DOHH2 (cell line): ENCODE measurements around the gene SYT13.

Source experiments
- H3F3A ChIP-seq: fragments of 200-600 bp; sonication (generic), shearing (Covaris generic); 2 replicates; pipeline ENCODE4 v1.6.0; 2016; ENCODE audit warnings: antibody characterized with exemption, mild to moderate bottlenecking; ENCODE audit not compliant: control insufficient read depth, insufficient read depth
- H3K27ac ChIP-seq: fragments of 200-600 bp; sonication (generic); 2 replicates; pipeline ENCODE4 v1.5.1; 2014; ENCODE audit warnings: low read depth, mild to moderate bottlenecking, low read length, moderate library complexity
- H3K27me3 ChIP-seq: fragments of 200-600 bp; sonication (generic); 2 replicates; pipeline ENCODE4 v1.6.1; 2014; ENCODE audit warnings: mild to moderate bottlenecking, low read length, mixed read lengths; ENCODE audit not compliant: control insufficient read depth
- H3K36me3 ChIP-seq: fragments of 200-600 bp; sonication (generic); 2 replicates; pipeline ENCODE4 v1.6.1; 2014; ENCODE audit warnings: mild to moderate bottlenecking, low read length, moderate library complexity, mixed read lengths; ENCODE audit not compliant: control insufficient read depth
- H3K4me1 ChIP-seq: fragments of 200-600 bp; sonication (generic); 2 replicates; pipeline ENCODE4 v1.6.1; 2014; ENCODE audit warnings: mild to moderate bottlenecking, low read length, mixed read lengths; ENCODE audit not compliant: control insufficient read depth
- H3K4me2 ChIP-seq: fragments of 200-600 bp; sonication (generic); 2 replicates; pipeline ENCODE4 v1.6.0; 2014; ENCODE audit warnings: mild to moderate bottlenecking, low read length, moderate library complexity
- H3K4me3 ChIP-seq: fragments of 200-600 bp; sonication (generic); 2 replicates; pipeline ENCODE4 v1.5.1; 2014; ENCODE audit warnings: mild to moderate bottlenecking, low read length, mixed read lengths
- H3K79me2 ChIP-seq: fragments of 200-600 bp; sonication (generic); 2 replicates; pipeline ENCODE4 v1.6.1; 2014; ENCODE audit warnings: mild to moderate bottlenecking, low read length, mixed read lengths; ENCODE audit not compliant: control insufficient read depth
- H3K9me2 ChIP-seq: fragments of 200-600 bp; sonication (generic); replicated peaks from 2 replicates; pipeline ENCODE4 v1.6.1; 2014; ENCODE audit warnings: mild to moderate bottlenecking, low read length, mixed read lengths; ENCODE audit not compliant: control insufficient read depth
- H3K9me3 ChIP-seq: fragments of 200-600 bp; sonication (generic); 2 replicates; pipeline ENCODE4 v1.6.1; 2014; ENCODE audit warnings: antibody characterized with exemption, low read length, mixed read lengths; ENCODE audit not compliant: control insufficient read depth, insufficient read depth
- H4K20me1 ChIP-seq: fragments of 200-600 bp; sonication (generic); 2 replicates; pipeline ENCODE4 v1.6.0; 2014; ENCODE audit warnings: low read depth, mild to moderate bottlenecking, antibody characterized with exemption, low read length, moderate library complexity; ENCODE audit not compliant: control insufficient read depth, insufficient read depth
- EZH2phosphoT487 ChIP-seq: fragments of 200-600 bp; sonication (generic); IDR thresholded peaks from 2 replicates; pipeline ENCODE4 v1.6.1; 2017; ENCODE audit warnings: borderline replicate concordance, mild to moderate bottlenecking, antibody characterized with exemption, low read length, moderate library complexity, mixed read lengths
- TF ChIP-seq, protein P1 (sequence below): fragments of 200-600 bp; sonication (generic); IDR thresholded peaks from one replicate; pipeline ENCODE4 v1.5.1; 2014; ENCODE audit warnings: antibody characterized with exemption, mild to moderate bottlenecking, low read depth, low read length; ENCODE audit not compliant: poor library complexity, severe bottlenecking

Gene SYT13

GRCh38 chr11:45215098-45215865 lies 70.9 kb downstream of the SYT13 start:
- no peaks in the 10 kb centered on the region for H3F3A ChIP-seq
- no peaks in the 10 kb centered on the region for H3K36me3 ChIP-seq
- no peaks in the 10 kb centered on the region for H3K79me2 ChIP-seq
- peaks cover 5% of the 10 kb centered on the region for H3K4me1 ChIP-seq
- H3K4me2 ChIP-seq, result no peak overlapping the region
- no peak overlapping the region for H3K27ac ChIP-seq
- H3K4me3 ChIP-seq, result no peak overlapping the region
- H3K27me3 ChIP-seq, result no peaks in the 10 kb centered on the region
- no peaks in the 10 kb centered on the region for H4K20me1 ChIP-seq
- TF ChIP-seq EZH2phosphoT487, result no peak
- TF ChIP-seq, protein P1, sequence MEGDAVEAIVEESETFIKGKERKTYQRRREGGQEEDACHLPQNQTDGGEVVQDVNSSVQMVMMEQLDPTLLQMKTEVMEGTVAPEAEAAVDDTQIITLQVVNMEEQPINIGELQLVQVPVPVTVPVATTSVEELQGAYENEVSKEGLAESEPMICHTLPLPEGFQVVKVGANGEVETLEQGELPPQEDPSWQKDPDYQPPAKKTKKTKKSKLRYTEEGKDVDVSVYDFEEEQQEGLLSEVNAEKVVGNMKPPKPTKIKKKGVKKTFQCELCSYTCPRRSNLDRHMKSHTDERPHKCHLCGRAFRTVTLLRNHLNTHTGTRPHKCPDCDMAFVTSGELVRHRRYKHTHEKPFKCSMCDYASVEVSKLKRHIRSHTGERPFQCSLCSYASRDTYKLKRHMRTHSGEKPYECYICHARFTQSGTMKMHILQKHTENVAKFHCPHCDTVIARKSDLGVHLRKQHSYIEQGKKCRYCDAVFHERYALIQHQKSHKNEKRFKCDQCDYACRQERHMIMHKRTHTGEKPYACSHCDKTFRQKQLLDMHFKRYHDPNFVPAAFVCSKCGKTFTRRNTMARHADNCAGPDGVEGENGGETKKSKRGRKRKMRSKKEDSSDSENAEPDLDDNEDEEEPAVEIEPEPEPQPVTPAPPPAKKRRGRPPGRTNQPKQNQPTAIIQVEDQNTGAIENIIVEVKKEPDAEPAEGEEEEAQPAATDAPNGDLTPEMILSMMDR, result no peak
- no peaks in the 10 kb centered on the region for H3K9me2 ChIP-seq
- H3K9me3 ChIP-seq, result no peaks in the 10 kb centered on the region

DNA sequence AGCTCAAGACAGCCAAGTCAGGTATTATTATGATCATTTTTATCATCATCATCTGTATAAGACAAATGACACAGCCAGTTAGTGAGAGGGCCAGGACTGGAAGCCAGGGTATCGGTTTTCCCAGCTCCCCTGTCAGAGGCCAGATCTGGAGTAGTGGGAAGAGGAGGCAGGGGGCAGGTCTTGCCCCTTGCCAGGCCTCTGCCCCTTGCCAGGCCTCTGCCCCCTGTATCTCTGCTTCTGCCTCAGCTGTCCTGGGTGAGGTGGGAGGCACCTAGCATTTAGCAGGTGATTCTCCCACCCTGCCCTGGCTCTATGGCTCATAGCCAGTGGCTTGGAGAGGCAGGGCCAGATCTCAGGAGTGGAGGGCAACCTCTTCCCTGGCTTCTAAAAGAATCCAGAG lies 72.4 kb downstream of the SYT13 start:
- Histone ChIP-seq H3K27ac (no peak overlapping the region), H3K27me3 (no peaks in the 10 kb centered on the region), H3K9me2 (no peaks in the 10 kb centered on the region), H3K79me2 (no peaks in the 10 kb centered on the region), H3K4me3 (no peak overlapping the region), H3K36me3 (no peaks in the 10 kb centered on the region), H3K4me1 (peaks cover 17% of the 10 kb centered on the region), H4K20me1 (no peaks in the 10 kb centered on the region), H3F3A (no peaks in the 10 kb centered on the region), H3K9me3 (no peaks in the 10 kb centered on the region), H3K4me2 (no peak overlapping the region)
- TF ChIP-seq, protein P1, result no peak
- no peak for TF ChIP-seq EZH2phosphoT487

GRCh38 chr11:45213316-45213665 lies 72.8 kb downstream of the SYT13 start:
- H3K27ac ChIP-seq, result no peak overlapping the region
- no peaks in the 10 kb centered on the region for H4K20me1 ChIP-seq
- H3K9me2 ChIP-seq, result no peaks in the 10 kb centered on the region
- peaks cover 17% of the 10 kb centered on the region for H3K4me1 ChIP-seq
- no peak overlapping the region for H3K4me2 ChIP-seq
- no peaks in the 10 kb centered on the region for H3K36me3 ChIP-seq
- H3K4me3 ChIP-seq, result no peak overlapping the region
- TF ChIP-seq, protein P1, result no peak
- TF ChIP-seq EZH2phosphoT487, result no peak
- no peaks in the 10 kb centered on the region for H3K27me3 ChIP-seq
- H3F3A ChIP-seq, result no peaks in the 10 kb centered on the region
- no peaks in the 10 kb centered on the region for H3K9me3 ChIP-seq
- no peaks in the 10 kb centered on the region for H3K79me2 ChIP-seq
